SHP77 treated with DMSO at 0.1 percent for 48 hours (cell line): ENCODE results near the gene EXD3.
"Not testable (repeated sequence)": the region's sequence is repeated elsewhere in the genome, so short reads cannot be mapped to it uniquely, and the experiment has no call there.

ENCODE experiments used
- DNase-seq: peaks from one replicate; lab custom pipeline; 2025; lab: John Stamatoyannopoulos, UW

Gene EXD3

GRCh38 chr9:137393176-137394150 is 29.5 kb downstream of the EXD3 start:
- DNase-seq = no peak

GRCh38 chr9:137392232-137393007 is 30.5 kb downstream of the EXD3 start:
- no peak for DNase-seq

- no peak for DNase-seq
Observed at GRCh38 chr9:137391411-137391754, 31.6 kb downstream of the EXD3 start.

DNA sequence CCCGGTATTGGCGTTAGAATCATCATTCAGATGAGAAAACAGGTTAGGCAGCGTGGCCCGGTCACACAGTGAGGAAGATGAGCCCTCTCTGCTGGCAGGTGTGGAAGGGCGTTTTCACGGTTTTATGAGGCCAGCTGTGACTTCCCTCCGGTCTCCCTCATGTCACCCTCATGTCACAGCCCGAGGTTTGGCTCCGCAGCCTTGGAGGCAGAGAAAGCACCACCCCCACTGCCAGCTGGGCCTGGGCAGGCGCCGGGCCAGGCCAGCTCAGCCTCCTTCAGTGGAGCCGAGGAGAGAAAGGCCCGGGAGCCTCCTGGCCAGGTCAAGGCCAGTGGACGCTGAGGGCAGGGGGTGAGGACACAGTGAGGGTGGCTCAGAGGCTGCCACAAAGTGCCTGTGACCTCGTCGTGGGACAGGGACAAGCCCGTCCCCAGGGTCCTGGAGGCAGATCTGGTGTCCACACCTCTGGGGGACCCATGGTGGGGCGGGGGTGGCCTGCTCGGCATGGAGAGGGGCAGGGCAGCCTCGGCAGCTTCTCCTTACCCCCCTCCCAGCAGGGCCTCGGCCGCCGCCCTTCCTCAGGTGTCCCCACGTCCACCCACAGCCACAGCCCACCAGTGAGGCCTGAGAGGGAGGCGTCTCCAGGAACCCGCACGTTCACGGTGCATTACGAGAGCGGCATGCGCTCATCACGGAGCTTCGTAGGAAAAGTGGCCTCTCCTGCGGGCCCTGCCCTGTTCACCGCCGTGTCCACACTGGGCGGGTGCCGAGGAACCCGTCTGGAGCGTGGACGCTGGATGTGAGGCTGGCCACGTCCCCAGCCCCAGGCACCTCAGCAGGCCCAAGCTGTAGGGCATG is 32.2 kb downstream of the EXD3 start:
- DNase-seq = peak; percentile 75

GRCh38 chr9:137389428-137389746 is 33.6 kb downstream of the EXD3 start:
- no peak for DNase-seq

DNA sequence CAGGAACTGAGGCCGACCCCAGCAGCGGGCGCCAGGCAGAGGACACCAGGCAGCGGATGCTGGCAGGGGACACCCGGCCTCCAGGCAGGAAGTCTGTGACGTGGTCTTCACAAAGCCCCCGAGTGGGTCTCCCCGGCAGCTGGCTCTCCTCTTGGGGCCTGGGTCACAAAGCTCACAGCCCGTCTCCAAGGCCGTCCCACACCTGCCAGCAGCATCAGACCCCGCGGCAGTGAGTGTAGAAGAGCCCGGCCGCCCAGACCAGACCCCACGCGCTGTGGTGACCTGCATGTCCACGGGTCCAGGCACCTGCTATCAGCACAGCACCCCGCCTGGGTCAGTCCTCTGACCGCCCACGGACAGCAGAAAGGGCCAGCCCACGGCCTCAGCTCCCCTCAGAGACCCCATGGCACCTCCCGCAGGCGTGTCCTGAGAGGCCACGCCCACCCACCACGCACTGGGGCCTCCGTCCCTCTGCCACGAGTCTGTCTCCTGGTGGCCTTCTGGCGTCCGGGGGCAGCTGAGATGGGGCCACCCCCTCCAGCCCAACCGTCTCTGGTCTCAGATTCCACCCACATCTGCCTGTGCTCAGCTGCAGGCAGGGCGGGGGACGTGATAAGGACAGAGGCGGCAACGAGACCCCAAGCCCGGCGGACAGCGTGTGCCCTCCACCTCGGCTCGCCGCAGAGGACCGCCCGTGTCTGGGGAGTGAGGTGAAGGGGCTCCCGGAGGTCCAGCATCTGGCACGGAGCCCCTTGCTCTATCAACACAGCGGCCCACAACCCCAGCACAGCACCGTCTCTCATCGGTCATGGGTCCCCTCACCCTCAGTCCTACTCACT is 34.2 kb downstream of the EXD3 start:
- no peak for DNase-seq

- no peak for DNase-seq
Observed at GRCh38 chr9:137387891-137388560, 34.9 kb downstream of the EXD3 start.

- DNase-seq = no peak
Observed at GRCh38 chr9:137387114-137387890, 35.7 kb downstream of the EXD3 start.

DNA sequence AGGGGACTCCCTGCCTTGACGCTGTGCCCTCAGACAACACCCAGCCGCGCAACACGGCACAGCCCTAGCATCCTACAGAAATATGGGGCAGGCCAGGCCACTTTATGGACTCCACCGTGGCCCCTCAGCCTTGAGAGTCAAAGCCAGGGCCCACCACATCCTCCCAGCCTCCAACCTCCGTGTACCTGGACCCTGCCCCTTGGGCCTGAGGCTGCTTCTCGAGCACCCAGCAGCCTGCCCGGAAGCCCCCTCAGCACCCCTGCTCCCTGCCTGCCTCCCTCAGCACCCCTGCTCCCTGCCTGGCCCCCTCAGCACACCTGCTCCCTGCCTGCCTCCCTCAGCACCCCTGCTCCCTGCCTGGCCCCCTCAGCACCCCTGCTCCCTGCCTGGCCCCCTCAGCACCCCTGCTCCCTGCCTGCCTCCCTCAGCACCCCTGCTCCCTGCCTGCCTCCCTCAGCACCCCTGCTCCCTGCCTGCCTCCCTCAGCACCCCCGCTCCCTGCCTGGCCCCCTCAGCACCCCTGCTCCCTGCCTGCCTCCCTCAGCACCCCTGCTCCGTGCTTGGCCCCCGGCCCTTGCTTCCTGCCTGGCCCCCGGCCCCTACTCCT is 36.4 kb downstream of the EXD3 start:
- not testable (repeated sequence) for DNase-seq

DNA sequence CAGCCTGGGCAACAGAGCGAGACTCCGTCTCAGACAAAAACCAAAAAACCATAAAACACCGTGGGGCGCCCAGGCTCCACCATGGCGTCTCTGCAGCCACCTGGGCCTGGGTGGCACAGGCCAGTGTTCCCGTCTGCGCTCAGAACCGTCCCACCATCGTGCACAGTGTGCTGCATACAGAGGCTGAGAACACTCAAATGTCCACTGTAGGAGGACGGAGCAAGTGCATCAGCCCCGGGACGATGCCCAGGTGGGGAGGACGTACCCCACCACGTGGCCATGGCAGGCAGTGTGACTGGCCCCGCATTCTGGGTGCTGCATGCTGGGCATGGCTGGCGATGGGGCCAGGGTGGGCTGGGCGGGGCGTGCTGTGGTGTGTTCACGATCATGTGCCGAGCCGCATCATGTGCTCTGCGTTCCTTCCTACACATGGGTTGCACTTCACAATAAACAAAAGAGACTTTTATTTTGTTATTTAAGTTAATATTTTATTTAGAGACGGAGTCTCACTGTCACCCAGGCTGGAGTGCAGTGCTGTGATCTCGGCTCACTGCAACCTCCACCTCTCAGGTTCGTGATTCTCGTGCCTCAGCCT is 37.8 kb downstream of the EXD3 start:
- DNase-seq = no peak

- DNase-seq = no peak
Observed at GRCh38 chr9:137383784-137384756, 38.9 kb downstream of the EXD3 start.

DNA sequence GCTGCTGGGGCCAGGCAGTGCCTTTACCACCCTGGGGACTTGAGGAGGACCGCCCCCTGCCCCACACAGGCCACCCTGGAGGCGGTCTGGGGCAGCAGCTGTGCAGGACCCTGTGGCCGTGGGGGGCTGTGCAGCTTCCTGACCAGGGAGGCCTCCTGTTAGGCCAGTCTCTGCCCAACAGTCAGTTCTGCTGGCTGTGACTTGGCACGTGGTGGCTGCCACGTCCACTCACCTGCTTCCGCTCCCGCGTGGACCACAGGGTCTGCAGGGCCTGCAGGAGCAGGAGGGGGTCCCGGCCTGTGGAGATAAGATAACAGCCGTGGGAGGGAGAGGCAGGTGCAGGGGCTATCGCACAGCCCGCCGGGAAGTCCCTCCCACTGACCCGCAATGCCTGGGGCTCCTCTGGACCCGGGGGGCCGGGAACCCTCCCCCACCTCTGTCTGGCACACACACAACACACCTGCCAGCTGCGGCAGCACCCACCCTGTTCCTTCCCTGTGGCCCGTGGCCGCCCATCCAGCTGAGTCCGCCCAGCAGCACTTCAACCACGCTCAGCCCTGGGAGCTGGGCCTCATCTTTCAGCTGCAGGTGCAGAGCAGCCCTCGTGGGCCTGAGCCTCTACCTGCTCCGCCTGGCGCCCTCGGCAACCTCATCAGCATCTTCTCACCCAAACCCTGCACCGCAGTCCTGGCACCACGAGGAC is 39.7 kb downstream of the EXD3 start:
- DNase-seq = peak; percentile 27

DNA sequence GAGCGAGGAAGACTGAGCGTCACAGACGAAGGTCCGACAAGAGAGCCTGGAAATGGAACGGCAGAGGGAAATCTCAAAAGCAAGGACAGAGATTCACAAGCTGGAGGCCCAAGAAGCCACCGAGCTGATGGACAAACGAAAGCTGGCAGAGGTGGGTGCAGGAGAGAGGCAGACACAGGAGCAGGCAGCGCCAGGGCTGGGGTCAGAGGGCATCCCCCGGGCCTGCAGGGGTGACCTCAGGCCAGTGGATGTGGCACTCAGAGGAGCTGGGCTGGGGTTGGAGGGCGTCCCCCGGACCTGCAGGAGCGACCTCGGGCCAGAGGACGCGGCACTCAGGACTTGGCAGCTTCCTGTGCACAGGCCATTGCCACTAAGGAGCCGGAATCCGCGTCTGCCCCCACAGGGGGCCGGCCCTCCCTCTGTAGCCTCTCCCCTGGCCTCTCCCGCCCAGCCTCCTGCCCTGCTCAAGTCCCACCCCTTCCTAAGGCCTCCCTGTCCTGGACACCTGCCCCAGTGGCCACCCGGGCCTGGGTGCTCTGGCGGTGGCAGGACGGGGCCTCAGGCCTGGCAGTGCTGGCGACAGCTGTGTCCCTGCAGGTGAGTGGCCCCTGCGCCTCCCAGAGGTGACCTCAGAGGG is 40.4 kb downstream of the EXD3 start:
- DNase-seq = peak; percentile 42

- no peak for DNase-seq
Observed at GRCh38 chr9:137381501-137382443, 41.2 kb downstream of the EXD3 start.

DNA sequence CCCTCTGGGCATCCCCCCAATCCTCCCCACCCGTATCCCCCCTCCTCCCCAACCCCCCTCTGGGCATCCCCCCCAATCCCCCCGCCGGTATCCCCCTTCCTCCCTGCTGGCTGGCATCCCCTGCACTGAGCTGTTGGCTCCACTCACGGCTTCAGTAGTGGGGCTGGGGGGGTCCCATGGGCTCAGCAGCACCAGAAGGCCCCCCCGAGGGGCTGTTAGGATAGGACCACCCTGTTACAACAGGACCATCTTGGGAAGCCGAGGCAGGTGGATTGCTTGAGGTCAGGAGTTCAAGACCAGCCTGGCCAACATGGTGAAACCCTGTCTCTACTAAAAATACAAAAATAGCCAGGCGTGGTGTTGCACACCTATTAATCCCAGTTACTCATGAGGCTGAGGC is 42.4 kb downstream of the EXD3 start:
- no peak for DNase-seq

DNA sequence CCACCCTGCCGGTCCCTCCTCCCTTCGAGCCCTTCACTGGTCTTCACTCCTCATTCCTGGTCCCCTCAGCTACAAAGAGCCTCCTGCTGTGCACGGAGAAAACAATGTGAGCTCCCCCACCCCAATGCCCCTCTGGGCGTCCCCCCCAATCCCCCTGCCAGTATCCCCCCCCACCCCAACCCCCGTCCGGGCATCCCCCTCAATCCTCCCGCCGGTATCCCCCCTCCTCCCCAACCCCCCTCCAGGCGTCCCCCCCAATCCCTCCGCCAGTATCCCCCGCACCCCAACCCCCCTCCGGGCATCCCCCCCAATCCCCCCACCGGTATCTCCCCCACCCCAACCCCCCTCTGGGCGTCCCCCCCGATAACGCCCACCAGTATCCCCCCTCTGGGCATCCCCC is 42.8 kb downstream of the EXD3 start:
- DNase-seq = no peak
